Effector CD8-positive, alpha-beta T cell (primary cell): ENCODE measurements around the gene TFPT.
"Not testable (repeated sequence)": the region's sequence is repeated elsewhere in the genome, so short reads cannot be mapped to it uniquely, and the experiment has no call there.

Experiments
- DNase-seq: peaks from one replicate; lab custom pipeline; 2025; lab: John Stamatoyannopoulos, UW

The TFPT gene

GRCh38 chr19:54124393-54124792 lies 8.9 kb upstream of the TFPT start:
- no peak for DNase-seq

- no peak for DNase-seq
Observed at GRCh38 chr19:54123682-54124081, 8.2 kb upstream of the TFPT start.

- DNase-seq: no peak
Observed at GRCh38 chr19:54121259-54121658, 5.8 kb upstream of the TFPT start.

- peak; percentile 21 for DNase-seq
Observed at GRCh38 chr19:54114340-54115108, 933 bp downstream of the TFPT start.

- DNase-seq: no peak
Observed at GRCh38 chr19:54109651-54110050, 5.8 kb downstream of the TFPT start.

GRCh38 chr19:54108496-54108895 lies 7.0 kb downstream of the TFPT start:
- no peak for DNase-seq

- no peak for DNase-seq
Observed at GRCh38 chr19:54107876-54108490, 7.5 kb downstream of the TFPT start.

GRCh38 chr19:54106716-54107115 lies 8.7 kb downstream of the TFPT start:
- DNase-seq: no peak

GRCh38 chr19:54105796-54106195 lies 9.7 kb downstream of the TFPT start:
- no peak for DNase-seq

GRCh38 chr19:54104998-54105715 lies 10.3 kb downstream of the TFPT start:
- no peak for DNase-seq

GRCh38 chr19:54102421-54103169 lies 12.9 kb downstream of the TFPT start, which contains the start of gene NDUFA3:
NDUFA3 (plus strand) TSS chr19:54102855; CDS start chr19:54102879, 24 bp downstream.
- DNase-seq: peak; percentile 97

- no peak for DNase-seq
Observed at GRCh38 chr19:54100561-54100960, 14.9 kb downstream of the TFPT start, which contains the start of gene OSCAR. OSCAR (minus strand) TSS chr19:54100803; CDS start chr19:54100792, 11 bp downstream.

GRCh38 chr19:54099903-54100255 lies 15.6 kb downstream of the TFPT start:
- DNase-seq: not testable (repeated sequence)

GRCh38 chr19:54099190-54099902 lies 16.1 kb downstream of the TFPT start:
- no peak for DNase-seq

- no peak for DNase-seq
Observed at GRCh38 chr19:54096617-54097106, 18.8 kb downstream of the TFPT start.

- peak; percentile 14 for DNase-seq
Observed at GRCh38 chr19:54095859-54096616, 19.4 kb downstream of the TFPT start.

GRCh38 chr19:54095136-54095858 lies 20.2 kb downstream of the TFPT start:
- no peak for DNase-seq

GRCh38 chr19:54094426-54095000 lies 20.9 kb downstream of the TFPT start:
- no peak for DNase-seq

GRCh38 chr19:54084410-54084809 lies 31.0 kb downstream of the TFPT start:
- no peak for DNase-seq
